K562 (cell line): ENCODE measurements around the gene UBE2K. TPM values are rescaled to one million over a fixed set of nuclear protein-coding genes. Genes with fewer than 3 reads are reported as not detected.

Experiments
- ATAC-seq: fragments of 200-7000 bp; cut with Tn5 transposase; 3 replicates; pipeline ENCODE4 v1.9.1; 2020; ENCODE audit warnings: moderate library complexity
- BruUV-seq: library from RNA; stranded (reverse); fragments of 400-500 nt; replicated peaks from 2 replicates; lab custom pipeline; 2021; lab: Mats Ljungman, UMichigan
- CTCF ChIA-PET: fragments of 300-600 bp; formaldehyde crosslinking; extraction: SDS; loops from one replicate; lab custom pipeline; 2021; ENCODE audit warnings: low intra/inter-chr PET ratio; lab: Yijun Ruan, JAX
- POLR2A ChIA-PET: fragments of 300-600, 350-650 bp; sonication (Branson Sonifier 250); formaldehyde crosslinking; extraction: SDS; loops from one replicate; lab custom pipeline; 2021; ENCODE audit warnings: antibody characterized with exemption, inconsistent platforms; lab: Yijun Ruan, JAX
- DNase-seq, 4 experiments: peaks; one replicate each; pipeline versions ENCODE4 v3.0.0 to v3.0.0-alpha.2; 2011 to 2018; ENCODE audit warnings: low spot score in 3 of 4, mixed read lengths in 3 of 4; ENCODE audit errors: extremely low read depth in 1 of 4
- FAIRE-seq: peaks from 2 replicates; lab custom pipeline; 2011; peaks lifted over from hg19 to GRCh38; lab: Jason Lieb, UNC
- H2AFZ ChIP-seq: 2 replicates; pipeline ENCODE4 v1.6.0; 2011; ENCODE audit warnings: low read depth, low read length, control low read depth, inconsistent platforms
- H3K27ac ChIP-seq: fragments of 200-600 bp; 3 replicates; pipeline ENCODE4 v1.8.0; 2011; ENCODE audit warnings: low read depth, mild to moderate bottlenecking, control low read depth, inconsistent platforms, low read length, moderate library complexity, mixed read lengths; ENCODE audit errors: extremely low read depth
- H3K27me3 ChIP-seq, 2 experiments: fragments of 300-600 bp in 1 of 2; 2 replicates in 1 of 2; 3 replicates in 1 of 2; pipeline versions ENCODE4 v1.6.0 to v1.8.0; 2011; ENCODE audit warnings: inconsistent platforms in 2 of 2, low read length in 2 of 2, mild to moderate bottlenecking in 1 of 2, mixed read lengths in 1 of 2, moderate library complexity in 1 of 2; ENCODE audit not compliant: control insufficient read depth in 2 of 2, insufficient read depth in 2 of 2
- H3K36me3 ChIP-seq: fragments of 300-600 bp; 3 replicates; pipeline ENCODE4 v1.8.0; 2011; ENCODE audit warnings: mild to moderate bottlenecking, low read length, inconsistent platforms; ENCODE audit not compliant: control insufficient read depth, insufficient read depth
- H3K4me1 ChIP-seq, 2 experiments: fragments of 200-600 bp in 1 of 2; replicated peaks in 1 of 2; 2 replicates in 1 of 2; 3 replicates in 1 of 2; pipeline versions ENCODE4 v1.5.1 to v1.8.0; 2011; ENCODE audit warnings: inconsistent platforms in 2 of 2, low read length in 2 of 2, mild to moderate bottlenecking in 1 of 2, mixed read lengths in 1 of 2, moderate library complexity in 1 of 2; ENCODE audit not compliant: control insufficient read depth in 2 of 2, insufficient read depth in 2 of 2
- H3K4me2 ChIP-seq: 2 replicates; pipeline ENCODE4 v1.6.1; 2011; ENCODE audit warnings: low read length, control low read depth, inconsistent platforms, mixed read lengths; ENCODE audit not compliant: insufficient read depth
- H3K4me3 ChIP-seq: fragments of 200-600 bp; sonication (generic), shearing (Covaris generic); 2 replicates; pipeline ENCODE4 v1.5.1; 2016; ENCODE audit warnings: control low read depth, inconsistent platforms
- H3K79me2 ChIP-seq: fragments of 200-600 bp; 3 replicates; pipeline ENCODE4 v1.8.0; 2011; ENCODE audit warnings: low read length, inconsistent platforms; ENCODE audit not compliant: control insufficient read depth, insufficient read depth
- H3K9ac ChIP-seq, 2 experiments: 2 replicates each; pipeline versions ENCODE4 v1.6.0 to v1.6.1; 2011; ENCODE audit warnings: low read depth in 2 of 2, low read length in 2 of 2, control low read depth in 1 of 2, inconsistent platforms in 1 of 2, mild to moderate bottlenecking in 1 of 2, mixed read lengths in 1 of 2; ENCODE audit not compliant: insufficient read depth in 1 of 2
- H3K9me1 ChIP-seq: one replicate; pipeline ENCODE4 v1.6.0; 2011; ENCODE audit warnings: inconsistent platforms, mild to moderate bottlenecking, low read length, moderate library complexity; ENCODE audit not compliant: control insufficient read depth, insufficient read depth
- H3K9me3 ChIP-seq: replicated peaks from 2 replicates; pipeline ENCODE4 v1.5.1; 2011; ENCODE audit warnings: low read depth, low read length, inconsistent platforms; ENCODE audit not compliant: control insufficient read depth, insufficient read depth
- H4K20me1 ChIP-seq: replicated peaks from 2 replicates; pipeline ENCODE4 v1.6.1; 2011; ENCODE audit warnings: low read length, inconsistent platforms, mixed read lengths; ENCODE audit not compliant: control insufficient read depth, insufficient read depth
- HCFC1 ChIP-seq: IDR thresholded peaks from 2 replicates; pipeline ENCODE4 v1.6.1; 2012; ENCODE audit warnings: low read depth, low read length, improper control_type of control experiment
- MEF2D ChIP-seq: conservative IDR thresholded peaks from 2 replicates; pipeline ENCODE4 v1.6.1; 2016; ENCODE audit warnings: low read depth, missing genetic modification characterization, missing compliant biosample characterization
- MIER1 ChIP-seq: fragments of 450-650 bp; IDR thresholded peaks from 2 replicates; pipeline ENCODE4 v1.6.1; 2016; ENCODE audit warnings: antibody characterized with exemption, mild to moderate bottlenecking, low read depth
- MTF1 ChIP-seq: fragments of 250-450 bp; sonication (Bioruptor Pico); IDR thresholded peaks from 2 replicates; pipeline ENCODE4 v1.9.0; 2021; ENCODE audit warnings: moderate library complexity, mild to moderate bottlenecking, inconsistent platforms, borderline replicate concordance
- NEUROD1 ChIP-seq: fragments of 150-350 bp; IDR thresholded peaks from 2 replicates; pipeline ENCODE4 v1.6.1; 2014; ENCODE audit warnings: borderline replicate concordance, low read length, low read depth; ENCODE audit not compliant: partially characterized antibody
- NFIX ChIP-seq: fragments of 250-450 bp; sonication (Bioruptor Pico); IDR thresholded peaks from 2 replicates; pipeline ENCODE4 v1.4.0; 2020; ENCODE audit warnings: low read depth, mild to moderate bottlenecking, moderate library complexity
- SLC30A9 ChIP-seq: fragments of 250-450 bp; sonication (Bioruptor Pico); IDR thresholded peaks from 2 replicates; pipeline ENCODE4 v1.8.0; 2022; ENCODE audit warnings: mild to moderate bottlenecking, moderate library complexity
- SMARCC2 ChIP-seq: fragments of 450-650 bp; IDR thresholded peaks from 2 replicates; pipeline ENCODE4 v1.6.1; 2017; ENCODE audit warnings: antibody characterized with exemption, moderate library complexity, mild to moderate bottlenecking, low read depth
- ZNF707 ChIP-seq: fragments of 250-450 bp; sonication (Bioruptor Pico); conservative IDR thresholded peaks from 2 replicates; pipeline ENCODE4 v1.8.0; 2022; ENCODE audit warnings: inconsistent platforms, mild to moderate bottlenecking, moderate library complexity
- WGBS: fragments of 100-300 bp; shearing (Covaris generic); methylation state at CpG from one replicate; pipeline ENCODE4 v1.1.6; 2016; ENCODE audit warnings: low coverage, mixed read lengths; ENCODE audit not compliant: insufficient coverage; ENCODE audit errors: missing lambda C conversion rate; 5-methylcytosine and 5-hydroxymethylcytosine counted together
- in situ Hi-C: fragments of 300-500 bp; cut with MboI; formaldehyde crosslinking; loops from 4 replicates; pipeline ENCODE4 v1.15.0; 2018; ENCODE audit warnings: inconsistent platforms, mixed read lengths
- intact Hi-C: fragments of 100-400 bp; cut with micrococcal nuclease; formaldehyde crosslinking; loops from 2 replicates; pipeline ENCODE4 v1.14.2; 2022
- polyA plus RNA-seq, 8 experiments: library from polyadenylated mRNA; depleted of rRNA in 4 of 8; stranded (reverse) in 5 of 8; unstranded in 3 of 8; fragments of >200 nt; fragmentation: Nextera tagmentation in 2 of 8; fragmentation: Illumina TruSeq in 1 of 8; extraction: Ambion mirVana in 2 of 8; extraction: Trizol in 1 of 8; gene quantifications; 2 replicates each; pipeline versions ENCODE4 v1.2.1 to v1.2.3, GENCODE V29; 2011 to 2014; ENCODE audit warnings: inconsistent platforms in 1 of 8, missing spikeins in 1 of 8
- total RNA-seq, 7 experiments: library from RNA; depleted of rRNA in 6 of 7; stranded (reverse); fragments of >200 nt in 6 of 7; fragmentation: Illumina TruSeq in 2 of 7; extraction: Trizol in 2 of 7; gene quantifications; 2 replicates each; pipeline versions ENCODE4 v1.2.1 to v1.2.3, GENCODE V29; 2011 to 2021; ENCODE audit warnings: low replicate concordance in 1 of 7
- TF ChIP-seq, protein P1 (sequence below): fragments of 200-800 bp; sonication (Bioruptor generic); IDR thresholded peaks from 2 replicates; pipeline ENCODE4 v1.6.1; 2016; ENCODE audit warnings: missing genetic modification characterization, missing compliant biosample characterization
- TF ChIP-seq, protein P2 (sequence below): fragments of 450-650 bp; IDR thresholded peaks from one replicate; pipeline ENCODE4 v1.6.1; 2018; ENCODE audit warnings: mild to moderate bottlenecking, moderate library complexity; ENCODE audit not compliant: partially characterized antibody
- TF ChIP-seq, protein P3 (sequence below): fragments of 250-450 bp; sonication (Bioruptor Pico); IDR thresholded peaks from 2 replicates; pipeline ENCODE4 v1.8.0; 2022; ENCODE audit warnings: inconsistent platforms, mild to moderate bottlenecking, moderate library complexity, borderline replicate concordance

The UBE2K gene
- total and polyA plus RNA-seq, 9 of the 15 experiments (the other 6 are each of a cell fraction or from before 2014, with no cell fraction given): 29.8 to 190 (median 62.6) TPM

DNA sequence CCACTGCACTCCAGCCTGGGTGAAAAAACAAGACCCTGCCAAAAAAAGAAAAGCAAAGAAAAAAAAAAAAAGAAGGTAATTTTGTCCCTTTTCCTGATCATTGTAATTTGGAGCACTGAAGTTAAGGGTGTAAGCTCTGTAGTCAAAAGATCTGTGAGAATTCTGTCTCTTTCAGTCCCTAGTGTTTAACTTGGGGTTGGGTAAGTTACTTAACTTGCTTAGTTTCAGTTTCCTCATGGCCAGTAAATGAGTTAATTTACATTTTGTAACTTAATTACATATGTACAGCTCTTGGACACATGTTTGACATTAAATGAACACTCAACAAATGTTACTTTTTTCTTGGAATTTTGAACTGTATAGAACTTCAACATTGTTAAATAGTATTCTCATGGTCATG lies 10.9 kb upstream of the UBE2K start (continued):
- TF ChIP-seq, protein P1, sequence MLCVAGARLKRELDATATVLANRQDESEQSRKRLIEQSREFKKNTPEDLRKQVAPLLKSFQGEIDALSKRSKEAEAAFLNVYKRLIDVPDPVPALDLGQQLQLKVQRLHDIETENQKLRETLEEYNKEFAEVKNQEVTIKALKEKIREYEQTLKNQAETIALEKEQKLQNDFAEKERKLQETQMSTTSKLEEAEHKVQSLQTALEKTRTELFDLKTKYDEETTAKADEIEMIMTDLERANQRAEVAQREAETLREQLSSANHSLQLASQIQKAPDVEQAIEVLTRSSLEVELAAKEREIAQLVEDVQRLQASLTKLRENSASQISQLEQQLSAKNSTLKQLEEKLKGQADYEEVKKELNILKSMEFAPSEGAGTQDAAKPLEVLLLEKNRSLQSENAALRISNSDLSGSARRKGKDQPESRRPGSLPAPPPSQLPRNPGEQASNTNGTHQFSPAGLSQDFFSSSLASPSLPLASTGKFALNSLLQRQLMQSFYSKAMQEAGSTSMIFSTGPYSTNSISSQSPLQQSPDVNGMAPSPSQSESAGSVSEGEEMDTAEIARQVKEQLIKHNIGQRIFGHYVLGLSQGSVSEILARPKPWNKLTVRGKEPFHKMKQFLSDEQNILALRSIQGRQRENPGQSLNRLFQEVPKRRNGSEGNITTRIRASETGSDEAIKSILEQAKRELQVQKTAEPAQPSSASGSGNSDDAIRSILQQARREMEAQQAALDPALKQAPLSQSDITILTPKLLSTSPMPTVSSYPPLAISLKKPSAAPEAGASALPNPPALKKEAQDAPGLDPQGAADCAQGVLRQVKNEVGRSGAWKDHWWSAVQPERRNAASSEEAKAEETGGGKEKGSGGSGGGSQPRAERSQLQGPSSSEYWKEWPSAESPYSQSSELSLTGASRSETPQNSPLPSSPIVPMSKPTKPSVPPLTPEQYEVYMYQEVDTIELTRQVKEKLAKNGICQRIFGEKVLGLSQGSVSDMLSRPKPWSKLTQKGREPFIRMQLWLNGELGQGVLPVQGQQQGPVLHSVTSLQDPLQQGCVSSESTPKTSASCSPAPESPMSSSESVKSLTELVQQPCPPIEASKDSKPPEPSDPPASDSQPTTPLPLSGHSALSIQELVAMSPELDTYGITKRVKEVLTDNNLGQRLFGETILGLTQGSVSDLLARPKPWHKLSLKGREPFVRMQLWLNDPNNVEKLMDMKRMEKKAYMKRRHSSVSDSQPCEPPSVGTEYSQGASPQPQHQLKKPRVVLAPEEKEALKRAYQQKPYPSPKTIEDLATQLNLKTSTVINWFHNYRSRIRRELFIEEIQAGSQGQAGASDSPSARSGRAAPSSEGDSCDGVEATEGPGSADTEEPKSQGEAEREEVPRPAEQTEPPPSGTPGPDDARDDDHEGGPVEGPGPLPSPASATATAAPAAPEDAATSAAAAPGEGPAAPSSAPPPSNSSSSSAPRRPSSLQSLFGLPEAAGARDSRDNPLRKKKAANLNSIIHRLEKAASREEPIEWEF (CRISPR knock-in tag): no peak
- TF ChIP-seq NEUROD1 (no peak), MIER1 (no peak), MEF2D (tag) (no peak), SMARCC2 (no peak)
- TF ChIP-seq, all 486 proteins: peak for 0

DNA sequence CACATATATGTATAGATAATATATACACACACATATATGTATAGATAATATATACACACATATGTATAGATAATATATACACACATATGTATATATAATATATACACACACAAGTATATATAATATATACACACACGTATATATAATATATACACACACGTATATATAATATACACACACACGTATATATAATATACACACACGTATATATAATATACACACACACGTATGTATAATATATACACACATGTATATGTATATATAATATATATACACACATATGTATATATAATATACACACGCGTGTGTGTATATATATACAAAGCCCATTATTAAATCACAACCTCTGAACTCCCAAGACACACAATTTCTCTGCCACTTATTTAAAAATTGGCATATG lies 8.0 kb upstream of the UBE2K start:
- in situ Hi-C loops (no loop called here), intact Hi-C loops (loop anchor here (10.0 kb wide), 1 partner anchor 625 kb away; no protein-coding TSS in a partner anchor)
- FAIRE-seq (no peak), DNase-seq (no peak), ATAC-seq (no peak)
- H3K4me2 ChIP-seq: no peak overlapping the region
- H3K9me3 ChIP-seq: no peaks in the 10 kb centered on the region
- no peak overlapping the region for H3K27ac ChIP-seq
- H3K4me3 ChIP-seq: no peak overlapping the region
- H3K79me2 ChIP-seq: no peaks in the 10 kb centered on the region
- no peaks in the 10 kb centered on the region for H4K20me1 ChIP-seq
- H3K36me3 ChIP-seq: no peaks in the 10 kb centered on the region
- no peaks in the 10 kb centered on the region; a peak in 1 of 5 replicates for H3K4me1 ChIP-seq
- H3K27me3 ChIP-seq: no peaks in the 10 kb centered on the region
- CTCF ChIA-PET: no interaction called here
- POLR2A ChIA-PET: no interaction called here
- no peaks in the 10 kb centered on the region for H3K9me1 ChIP-seq
- H3K9ac ChIP-seq: no peak overlapping the region
- BruUV-seq: no TSS peak
- no peak overlapping the region for H2AFZ ChIP-seq
- WGBS: 63% methylated on average over 7 of the region's 7 CpGs
- TF ChIP-seq, protein P2, sequence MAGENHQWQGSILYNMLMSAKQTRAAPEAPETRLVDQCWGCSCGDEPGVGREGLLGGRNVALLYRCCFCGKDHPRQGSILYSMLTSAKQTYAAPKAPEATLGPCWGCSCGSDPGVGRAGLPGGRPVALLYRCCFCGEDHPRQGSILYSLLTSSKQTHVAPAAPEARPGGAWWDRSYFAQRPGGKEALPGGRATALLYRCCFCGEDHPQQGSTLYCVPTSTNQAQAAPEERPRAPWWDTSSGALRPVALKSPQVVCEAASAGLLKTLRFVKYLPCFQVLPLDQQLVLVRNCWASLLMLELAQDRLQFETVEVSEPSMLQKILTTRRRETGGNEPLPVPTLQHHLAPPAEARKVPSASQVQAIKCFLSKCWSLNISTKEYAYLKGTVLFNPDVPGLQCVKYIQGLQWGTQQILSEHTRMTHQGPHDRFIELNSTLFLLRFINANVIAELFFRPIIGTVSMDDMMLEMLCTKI: no peak
- TF ChIP-seq ZNF707 (CRISPR knock-in tag) (peak; percentile 66; the same call in 1 of the 2 replicates), SLC30A9 (CRISPR knock-in tag) (0 out of 2 replicates have a peak, but pooled peaks have one; percentile 69), NFIX (CRISPR knock-in tag) (peak; percentile 49), MTF1 (CRISPR knock-in tag) (peak; percentile 85; the same call in 1 of the 2 replicates), HCFC1 (no peak)
- TF ChIP-seq, protein P3, sequence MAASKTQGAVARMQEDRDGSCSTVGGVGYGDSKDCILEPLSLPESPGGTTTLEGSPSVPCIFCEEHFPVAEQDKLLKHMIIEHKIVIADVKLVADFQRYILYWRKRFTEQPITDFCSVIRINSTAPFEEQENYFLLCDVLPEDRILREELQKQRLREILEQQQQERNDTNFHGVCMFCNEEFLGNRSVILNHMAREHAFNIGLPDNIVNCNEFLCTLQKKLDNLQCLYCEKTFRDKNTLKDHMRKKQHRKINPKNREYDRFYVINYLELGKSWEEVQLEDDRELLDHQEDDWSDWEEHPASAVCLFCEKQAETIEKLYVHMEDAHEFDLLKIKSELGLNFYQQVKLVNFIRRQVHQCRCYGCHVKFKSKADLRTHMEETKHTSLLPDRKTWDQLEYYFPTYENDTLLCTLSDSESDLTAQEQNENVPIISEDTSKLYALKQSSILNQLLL (CRISPR knock-in tag): peak; percentile 86; the same call in 1 of the 2 replicates
